Caki2 (cell line): Measurements from ENCODE around the gene NOP53. TPM values are rescaled to one million over a fixed set of nuclear protein-coding genes. Genes with fewer than 3 reads are reported as not detected.
"Not testable (repeated sequence)": the region's sequence is repeated elsewhere in the genome, so short reads cannot be mapped to it uniquely, and the experiment has no call there.

ENCODE experiments used
- DNase-seq: peaks from one replicate; pipeline ENCODE4 v3.0.0-alpha.2; 2015; ENCODE audit warnings: low read depth
- in situ Hi-C: cut with HindIII; loops from 2 replicates; pipeline ENCODE4 v1.10.0; 2016; ENCODE audit warnings: low sequenced_read_pairs, low pct_unique_long_range_greater_than_20kb, mixed read lengths
- total RNA-seq: library from RNA; depleted of rRNA; stranded (reverse); fragments of >200 nt; shearing (Covaris generic); gene quantifications from 2 replicates; pipeline ENCODE4 v1.2.3, GENCODE V29; 2014; ENCODE audit warnings: low replicate concordance

Gene NOP53
- total RNA-seq, 1 experiment from 2014 or later, result 535 TPM

DNA sequence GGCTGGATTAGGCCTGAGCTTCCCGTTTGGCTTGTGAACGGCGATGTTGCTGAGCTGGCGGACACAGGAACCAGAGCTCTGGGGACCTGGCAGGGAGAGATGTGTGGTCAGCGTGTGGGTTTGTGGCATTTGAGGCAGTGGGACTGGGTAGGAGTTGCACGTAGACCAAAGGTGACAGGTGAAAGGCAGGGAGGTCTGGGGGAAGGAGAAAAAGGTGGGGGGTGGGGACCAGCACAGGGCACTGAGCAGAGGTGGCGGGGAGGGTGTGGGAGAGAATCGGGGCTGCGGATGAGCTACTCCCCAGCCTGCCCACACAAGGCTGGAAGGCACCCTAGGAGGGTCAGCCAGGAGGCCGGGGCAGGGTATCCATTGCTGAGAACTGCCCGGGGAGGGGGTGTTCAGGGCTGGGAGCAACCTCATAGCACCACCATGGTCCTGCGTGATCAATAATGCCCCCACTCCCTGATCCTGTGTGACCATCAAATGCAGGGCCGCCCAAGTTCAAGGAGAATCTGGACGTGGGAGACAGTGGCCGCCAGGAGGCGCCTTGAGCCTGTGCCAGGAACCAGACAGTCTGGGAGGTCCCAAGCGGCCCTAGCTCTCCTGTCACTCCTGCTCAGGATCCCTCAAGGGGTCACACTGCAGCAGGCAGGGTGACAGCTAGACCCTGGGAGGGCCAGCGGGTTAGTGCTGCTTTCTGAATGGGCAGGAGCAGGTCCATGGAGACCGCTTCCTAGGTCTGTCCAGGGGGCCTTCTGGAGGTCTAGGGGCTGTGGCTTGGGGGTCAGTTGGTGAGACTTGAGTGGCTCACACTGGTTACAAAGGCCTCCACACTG, 20.4 kb downstream of the NOP53 start:
- DNase-seq, result no peak
- in situ Hi-C loops, result no loop called here

DNA sequence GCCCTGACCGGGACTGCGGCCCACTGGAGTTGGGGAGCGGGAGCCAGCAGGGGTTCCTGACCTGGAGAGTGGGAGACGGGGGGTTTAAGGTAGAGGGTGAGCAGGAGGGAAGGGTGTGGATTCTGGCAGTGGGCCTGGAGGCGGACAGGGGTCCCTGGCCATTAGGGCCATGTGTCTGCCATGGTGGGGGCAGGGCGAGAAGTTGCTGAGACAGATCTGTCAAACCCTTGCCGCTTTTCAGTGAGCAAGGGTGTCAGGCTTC, 20.9 kb downstream of the NOP53 start:
- in situ Hi-C loops, result no loop called here
- DNase-seq, result no peak

DNA sequence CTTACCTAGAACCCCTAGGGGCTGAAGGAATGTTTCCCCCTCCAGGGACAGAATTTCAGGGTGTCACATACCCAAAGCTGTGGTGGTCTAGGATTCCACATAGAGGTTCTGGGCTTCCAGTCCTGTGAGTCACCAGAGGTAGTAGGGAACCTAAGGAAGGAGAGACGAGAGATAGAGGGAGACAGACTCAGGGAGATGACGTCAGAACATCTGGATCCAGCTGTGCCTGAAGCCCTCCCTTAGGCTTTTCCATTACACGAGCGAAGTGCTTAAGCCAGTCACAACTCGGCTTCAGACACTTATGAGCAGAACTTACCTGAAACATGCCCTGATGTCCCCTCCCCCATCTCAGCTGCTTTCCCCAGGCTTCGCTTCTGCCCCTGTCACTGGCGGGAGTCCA, 21.3 kb downstream of the NOP53 start:
- in situ Hi-C loops, result no loop called here
- no peak for DNase-seq

- in situ Hi-C loops, result no loop called here
- DNase-seq, result no peak
Observed at GRCh38 chr19:47767349-47767748, 22.0 kb downstream of the NOP53 start.

DNA sequence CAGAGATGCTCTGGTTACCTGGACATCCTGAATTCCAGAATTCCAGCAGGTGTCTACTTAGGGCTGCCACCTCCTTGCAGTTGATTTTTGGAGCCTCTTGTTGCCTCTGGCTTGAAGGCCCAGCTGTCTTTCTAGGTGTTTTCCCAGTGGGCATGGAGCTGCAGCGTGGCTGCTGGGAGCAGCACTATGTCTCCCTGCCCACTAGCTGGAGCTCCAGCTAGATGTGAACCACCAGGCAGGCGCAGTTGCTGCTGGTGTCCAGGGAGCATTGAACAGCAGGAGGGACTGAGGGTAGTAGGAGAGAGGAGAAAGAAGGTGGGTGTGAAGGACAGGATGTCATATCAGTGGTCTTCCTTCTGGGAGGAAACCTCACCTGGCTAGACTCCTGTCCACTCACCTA, 23.3 kb downstream of the NOP53 start:
- no peak for DNase-seq
- in situ Hi-C loops, result no loop called here

- DNase-seq, result no peak
- in situ Hi-C loops, result no loop called here
Observed at GRCh38 chr19:47769534-47769933, 24.2 kb downstream of the NOP53 start.

GRCh38 chr19:47771291-47771690, 25.9 kb downstream of the NOP53 start:
- DNase-seq, in situ Hi-C loops: not testable (repeated sequence)

DNA sequence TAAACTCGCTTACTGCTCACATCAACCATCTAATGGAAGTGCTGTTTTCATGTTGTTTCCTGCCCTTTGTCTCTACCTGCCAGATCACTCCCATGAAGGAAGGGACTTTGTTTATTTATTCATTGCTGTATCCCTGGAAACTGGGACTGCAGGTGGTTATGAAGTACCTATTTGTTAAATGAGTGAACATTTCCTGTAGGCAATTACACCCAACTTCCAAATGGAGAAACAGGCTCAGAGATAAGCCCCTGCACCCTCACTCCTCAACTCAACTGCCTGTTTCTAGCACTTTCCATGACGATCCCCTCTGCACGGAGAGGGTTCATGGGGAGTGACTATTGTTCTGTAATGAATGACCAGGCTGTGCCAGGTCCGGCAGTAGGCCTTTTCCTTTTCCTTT, 31.2 kb downstream of the NOP53 start:
- peak; percentile 77 for DNase-seq
- in situ Hi-C loops, result no loop called here

- in situ Hi-C loops, result not testable (repeated sequence)
Observed at GRCh38 chr19:47777245-47778048, 32.1 kb downstream of the NOP53 start.

GRCh38 chr19:47778049-47778953, 33.0 kb downstream of the NOP53 start, which contains the start of gene SELENOW:
SELENOW (plus strand) TSS chr19:47778703; CDS start chr19:47778786, 83 bp downstream.
- peak; percentile 81 for DNase-seq

More at GRCh38 chr19:47777245-47778048, 32.1 kb downstream of the NOP53 start:
- not testable (repeated sequence) for DNase-seq

GRCh38 chr19:47778954-47779351, 33.6 kb downstream of the NOP53 start:
- in situ Hi-C loops, result no loop called here
- DNase-seq, result no peak

More at GRCh38 chr19:47778049-47778953, 33.0 kb downstream of the NOP53 start, which contains the start of gene SELENOW:
- in situ Hi-C loops, result no loop called here

DNA sequence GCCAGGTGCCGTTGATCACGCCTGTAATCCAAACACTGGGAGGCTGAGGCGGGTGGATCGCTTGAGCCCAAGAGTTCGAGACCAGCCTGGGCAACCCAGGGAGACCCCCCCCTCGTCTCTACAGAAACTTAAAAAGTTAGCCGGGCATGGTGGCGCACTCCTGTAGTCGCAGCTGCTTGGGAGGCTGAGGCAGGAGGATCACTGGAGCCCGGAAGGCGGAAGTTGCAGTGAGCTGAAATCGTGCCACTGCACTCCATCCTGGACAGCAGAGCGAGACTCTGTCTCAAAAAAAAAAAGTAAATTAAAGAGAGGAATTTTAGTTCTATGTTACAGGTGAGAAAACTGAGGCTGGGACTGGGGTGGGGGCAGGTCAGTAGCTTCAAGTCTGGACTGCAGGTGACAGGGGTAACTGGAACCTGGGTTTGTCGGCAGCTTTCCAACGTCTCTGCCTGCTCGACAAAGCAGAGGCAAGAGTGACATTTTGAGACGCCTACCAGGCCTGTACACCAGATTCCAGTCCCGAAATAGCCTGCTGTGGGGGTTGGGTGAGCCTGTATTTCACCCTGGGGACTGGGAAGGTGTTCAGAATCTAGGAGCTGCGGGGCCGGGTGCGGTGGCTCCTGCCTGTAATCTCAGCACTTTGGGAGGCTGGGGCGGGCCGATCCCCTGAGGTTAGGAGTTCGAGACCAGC, 34.3 kb downstream of the NOP53 start:
- DNase-seq, result no peak
- in situ Hi-C loops, result no loop called here

- in situ Hi-C loops, result no loop called here
- DNase-seq, result no peak
Observed at GRCh38 chr19:47780215-47780551, 34.8 kb downstream of the NOP53 start.

DNA sequence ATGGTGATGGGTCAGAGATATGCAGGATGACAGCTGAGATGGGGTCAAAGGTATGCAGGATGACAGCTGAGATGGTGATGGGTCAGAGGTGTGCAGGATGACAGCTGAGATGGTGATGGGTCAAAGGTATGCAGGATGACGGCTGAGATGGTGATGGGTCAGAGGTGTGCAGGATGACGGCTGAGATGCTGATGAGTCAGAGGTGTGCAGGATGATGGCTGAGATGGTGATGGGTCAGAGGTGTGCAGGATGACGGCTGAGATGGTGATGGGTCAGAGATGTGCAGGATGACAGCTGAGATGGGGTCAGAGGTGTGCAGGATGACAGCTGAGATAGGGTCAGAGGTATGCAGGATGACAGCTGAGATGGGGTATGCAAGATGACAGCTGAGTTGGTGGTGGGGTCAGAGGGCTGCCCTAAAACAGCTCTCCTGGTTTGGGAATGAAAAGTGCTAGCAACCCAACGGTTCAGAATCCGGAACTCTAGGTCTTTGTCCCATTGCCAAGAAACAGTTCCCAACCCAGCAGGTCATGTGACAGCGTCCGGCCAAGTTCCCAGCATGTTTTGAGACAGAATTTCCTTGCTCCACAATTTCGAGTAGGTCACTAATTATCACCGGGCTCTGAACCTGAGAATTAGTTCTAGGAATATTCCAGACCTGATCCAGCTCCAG, 36.4 kb downstream of the NOP53 start:
- in situ Hi-C loops, result no loop called here
- no peak for DNase-seq

- in situ Hi-C loops, result no loop called here
- no peak for DNase-seq
Observed at GRCh38 chr19:47786566-47786965, 41.2 kb downstream of the NOP53 start.

- in situ Hi-C loops, DNase-seq: not testable (repeated sequence)
Observed at GRCh38 chr19:47787307-47787706, 42.0 kb downstream of the NOP53 start.

- DNase-seq, in situ Hi-C loops: not testable (repeated sequence)
Observed at GRCh38 chr19:47789811-47790210, 44.5 kb downstream of the NOP53 start.
